ENCODE results near the gene RAI14.
"Not testable (repeated sequence)": the region's sequence is repeated elsewhere in the genome, so short reads cannot be mapped to it uniquely, and the experiment has no call there.

Gene RAI14

GRCh38 chr5:34701442-34701841 lies 45.3 kb downstream of the RAI14 start:
- DNase-seq: not testable (repeated sequence)

DNA sequence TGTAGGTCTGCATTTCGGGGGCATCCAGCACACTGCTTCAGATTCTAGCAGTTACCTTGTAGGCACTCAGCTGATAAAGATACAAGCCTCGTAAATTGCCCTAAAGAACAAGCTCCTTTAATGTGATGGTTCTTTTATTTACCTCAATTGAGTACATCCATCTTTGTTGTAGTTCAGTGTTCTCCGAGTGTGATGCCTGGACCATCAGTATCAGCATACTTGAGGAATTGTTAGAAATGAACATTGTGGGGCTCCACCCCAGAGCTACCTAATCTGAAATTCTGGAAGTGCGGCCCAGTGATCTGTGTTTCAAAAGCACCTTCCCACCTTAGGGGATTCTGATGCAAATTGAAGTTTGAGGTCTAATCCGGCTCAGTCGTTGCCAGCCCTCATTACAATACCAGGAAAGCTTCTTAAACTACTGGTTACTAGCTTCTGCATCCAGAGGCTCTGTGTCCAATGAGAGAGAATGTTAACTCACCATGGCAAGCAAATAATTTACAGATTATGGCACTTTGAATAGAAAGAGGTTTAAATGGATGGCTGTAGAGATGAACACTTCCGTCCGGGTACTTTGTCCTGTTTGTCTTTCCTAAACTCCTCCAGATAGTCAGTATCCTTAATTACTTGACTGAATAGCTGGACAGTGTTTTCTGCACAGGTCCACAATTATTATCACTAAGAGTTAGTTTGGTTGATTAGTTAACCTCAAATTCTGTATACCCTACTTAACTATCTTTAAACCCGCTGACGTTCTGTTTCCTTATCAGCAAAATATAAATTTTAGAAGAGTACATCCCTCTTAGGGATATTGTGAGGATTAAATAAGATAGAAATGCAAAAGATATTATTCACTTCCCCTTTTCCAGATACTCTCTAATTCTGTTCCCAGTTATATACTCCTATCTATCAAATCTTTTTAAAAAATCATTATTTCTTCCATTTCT lies 47.9 kb downstream of the RAI14 start:
- no peak for DNase-seq

DNA sequence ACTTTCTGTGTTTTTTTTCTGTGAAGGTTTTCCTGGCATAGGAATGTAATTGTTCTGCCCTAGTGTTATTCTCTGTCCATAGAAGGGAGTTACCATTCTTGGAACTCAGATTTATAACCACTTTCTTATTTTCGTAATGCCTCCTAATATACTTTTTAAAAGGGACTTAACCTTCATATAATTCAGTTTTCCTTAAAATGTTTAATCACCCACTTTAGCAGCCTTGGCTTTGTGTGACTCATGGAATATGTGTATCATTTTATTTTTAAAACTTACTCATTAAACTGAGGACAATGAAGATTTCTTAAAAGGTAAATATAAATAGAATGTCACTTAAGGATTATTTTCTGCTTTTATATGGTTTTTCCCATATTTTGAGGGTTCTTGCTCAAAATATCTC lies 50.0 kb downstream of the RAI14 start:
- no peak for DNase-seq

- DNase-seq: no peak
These were observed 51.5 kb downstream of the RAI14 start for GRCh38 chr5:34707451-34708107.

DNA sequence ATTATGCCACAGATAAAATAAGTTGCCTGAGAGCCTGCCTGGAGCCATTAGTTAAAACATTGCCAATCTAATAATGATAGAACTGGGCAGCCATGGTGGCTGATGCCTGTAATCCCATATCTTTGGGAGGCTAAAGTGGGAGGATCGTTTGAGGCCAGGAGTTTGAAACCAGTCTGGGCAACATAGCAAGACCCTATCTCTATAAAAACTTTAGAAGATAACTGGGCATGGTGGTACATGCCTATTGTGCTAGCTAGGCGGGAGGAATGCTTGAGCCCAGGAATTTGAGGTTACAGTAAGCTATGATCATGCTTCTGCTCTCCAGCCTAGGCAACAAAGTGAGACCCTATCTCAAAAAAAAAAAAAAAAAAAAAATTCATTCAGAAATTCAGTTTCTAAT lies 52.6 kb downstream of the RAI14 start:
- DNase-seq: no peak

DNA sequence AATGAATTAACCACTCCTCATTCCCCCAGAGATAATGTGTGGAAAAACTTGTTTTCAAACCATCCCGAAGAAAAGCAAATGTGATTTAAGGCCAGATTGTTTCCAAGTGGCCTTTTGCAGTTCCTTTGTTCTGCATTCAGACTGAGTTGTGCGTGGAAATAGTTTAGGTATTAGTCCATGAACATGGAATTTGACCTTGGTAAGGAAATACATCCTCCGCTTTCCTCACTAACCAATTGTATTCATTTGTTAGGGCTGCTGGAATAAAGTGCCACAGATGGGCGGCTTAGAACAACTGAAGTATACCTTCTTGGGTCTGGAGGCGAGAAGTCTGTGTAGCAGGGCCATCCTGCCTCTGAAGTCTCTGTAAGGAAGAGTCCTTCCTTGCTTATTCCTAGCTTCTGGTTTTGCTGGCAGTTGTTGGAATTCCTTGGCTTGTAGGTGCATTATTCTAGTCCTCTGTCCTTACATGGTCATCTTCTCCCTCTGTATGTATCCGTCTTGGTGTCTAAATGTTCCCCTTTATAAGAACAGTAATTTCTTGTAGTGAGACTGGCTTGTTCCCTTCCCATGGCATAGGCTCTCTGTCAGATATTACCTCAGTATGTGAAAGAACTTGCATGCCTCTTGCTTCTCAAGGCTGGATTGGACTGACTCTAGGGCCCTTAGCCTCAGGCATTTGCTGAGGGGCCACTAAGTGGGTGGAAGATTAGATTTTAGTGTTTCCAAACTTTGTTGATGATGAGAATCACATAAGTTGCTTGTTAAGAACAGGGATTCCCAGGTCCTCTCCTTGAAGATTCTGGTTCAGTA lies 53.9 kb downstream of the RAI14 start:
- DNase-seq: no peak

GRCh38 chr5:34712565-34712964 lies 56.4 kb downstream of the RAI14 start:
- no peak for DNase-seq

- DNase-seq: no peak
These were observed 59.6 kb downstream of the RAI14 start for GRCh38 chr5:34715711-34716110.

GRCh38 chr5:34716986-34717385 lies 60.9 kb downstream of the RAI14 start:
- DNase-seq: no peak

DNA sequence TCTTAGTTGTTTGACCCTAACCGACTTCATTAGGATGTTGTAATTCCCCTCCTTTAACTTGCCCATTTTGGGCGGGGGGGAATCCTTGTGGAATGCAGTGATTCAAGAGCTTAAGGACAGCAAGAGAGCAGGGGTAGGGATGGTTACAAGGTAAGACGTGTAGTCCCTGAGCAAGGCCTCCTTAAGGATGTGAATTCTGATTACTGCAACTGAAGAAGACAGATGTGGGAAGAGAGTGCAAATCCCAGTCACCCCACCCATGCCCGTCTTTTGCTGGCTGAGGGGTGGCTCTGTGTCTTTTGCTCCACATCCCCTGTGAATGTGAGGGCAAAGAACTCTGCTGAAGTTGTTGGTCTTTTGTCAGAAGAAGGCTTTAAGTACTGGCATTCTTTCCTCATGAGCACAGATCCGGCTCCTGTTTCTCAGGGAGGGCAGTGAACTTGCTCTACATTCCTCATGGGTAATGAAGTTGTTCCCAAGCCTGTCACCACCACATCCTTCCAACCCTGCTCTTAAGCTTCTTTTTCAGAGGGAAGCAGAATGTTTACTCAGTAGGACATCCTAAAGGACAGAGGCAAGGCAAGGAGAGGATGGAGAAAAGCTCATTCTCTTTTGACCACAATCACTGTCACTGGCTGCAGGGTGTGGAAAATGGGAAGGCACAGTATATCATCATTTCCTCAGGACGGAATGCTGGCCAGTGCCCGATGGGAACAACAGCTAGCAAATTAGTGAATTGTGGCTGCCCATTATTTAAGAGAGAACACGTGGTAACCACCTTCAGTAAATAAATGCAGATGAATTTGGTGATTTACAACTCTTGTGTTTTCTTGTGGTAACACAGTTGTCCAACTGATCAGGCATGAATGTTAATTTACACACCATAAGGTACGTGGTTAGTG lies 61.5 kb downstream of the RAI14 start:
- DNase-seq: no peak

GRCh38 chr5:34718516-34718915 lies 62.4 kb downstream of the RAI14 start:
- DNase-seq: no peak

- DNase-seq: no peak
These were observed 62.9 kb downstream of the RAI14 start for GRCh38 chr5:34719029-34719428.

DNA sequence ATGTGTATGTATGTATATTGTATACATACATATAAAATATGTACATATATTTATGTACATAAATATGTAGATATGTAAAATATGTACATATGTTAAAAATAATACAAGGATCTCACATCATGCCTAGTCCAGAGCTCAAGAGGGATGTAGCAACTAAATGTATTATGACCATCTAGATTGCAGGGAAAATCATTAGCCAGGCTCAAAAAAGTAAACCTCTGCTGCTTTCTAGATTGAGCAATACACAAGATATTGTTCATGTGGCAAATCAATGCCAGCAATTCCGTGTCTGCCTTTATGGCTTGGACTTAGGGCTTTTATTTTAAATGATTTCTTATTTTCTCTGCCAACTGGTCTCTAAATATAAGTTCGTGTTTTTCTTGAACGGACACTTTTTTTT lies 65.2 kb downstream of the RAI14 start:
- DNase-seq: no peak

GRCh38 chr5:34722183-34722582 lies 66.1 kb downstream of the RAI14 start:
- no peak for DNase-seq

GRCh38 chr5:34724741-34725140 lies 68.6 kb downstream of the RAI14 start:
- DNase-seq: no peak

DNA sequence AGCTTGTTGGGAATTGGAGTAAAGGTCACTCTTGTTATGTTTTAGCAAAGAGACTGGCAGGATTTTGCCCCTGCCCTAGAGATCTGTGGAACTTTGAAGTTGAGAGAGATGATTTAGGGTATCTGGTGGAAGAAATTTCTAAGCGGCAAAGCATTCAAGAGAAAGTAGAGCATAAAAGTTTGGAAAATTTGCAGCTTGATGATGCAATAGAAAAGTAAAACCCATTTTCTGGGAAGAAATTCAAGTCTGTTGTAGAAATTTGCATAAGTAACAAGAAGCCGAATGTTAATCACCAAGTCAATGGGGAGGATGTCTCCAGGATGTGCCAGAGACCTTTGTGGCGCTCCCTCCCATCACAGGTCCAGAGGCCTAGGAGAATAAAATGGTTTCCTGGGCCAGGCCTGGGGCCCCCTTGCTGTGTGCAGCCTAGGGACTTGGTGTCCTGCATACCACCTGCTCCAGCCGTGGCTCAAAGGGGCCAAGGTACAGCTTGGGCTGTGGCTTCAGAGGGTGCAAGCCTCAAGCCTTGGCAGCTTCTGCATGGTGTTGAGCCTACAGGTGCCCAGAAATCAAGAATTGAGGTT lies 71.1 kb downstream of the RAI14 start:
- DNase-seq: not testable (repeated sequence)

DNA sequence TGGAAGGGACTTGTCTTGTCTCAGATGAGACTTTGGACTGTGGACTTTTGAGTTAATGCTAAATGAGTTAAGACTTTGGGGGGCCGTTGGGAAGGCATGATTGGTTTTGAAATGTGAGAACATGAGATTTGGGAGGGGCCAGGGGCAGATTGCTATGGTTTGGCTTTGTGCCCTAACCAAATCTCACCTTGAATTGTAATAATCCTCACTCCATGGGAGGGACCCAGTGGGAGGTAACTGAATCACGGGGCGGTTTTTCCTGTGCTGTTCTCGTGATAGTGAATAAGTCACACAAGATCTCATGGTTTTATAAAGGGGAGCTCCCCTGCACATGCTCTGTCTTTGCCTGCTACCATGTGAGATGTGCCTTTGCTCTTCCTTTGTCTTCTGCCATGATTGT lies 72.1 kb downstream of the RAI14 start:
- DNase-seq: no peak

DNA sequence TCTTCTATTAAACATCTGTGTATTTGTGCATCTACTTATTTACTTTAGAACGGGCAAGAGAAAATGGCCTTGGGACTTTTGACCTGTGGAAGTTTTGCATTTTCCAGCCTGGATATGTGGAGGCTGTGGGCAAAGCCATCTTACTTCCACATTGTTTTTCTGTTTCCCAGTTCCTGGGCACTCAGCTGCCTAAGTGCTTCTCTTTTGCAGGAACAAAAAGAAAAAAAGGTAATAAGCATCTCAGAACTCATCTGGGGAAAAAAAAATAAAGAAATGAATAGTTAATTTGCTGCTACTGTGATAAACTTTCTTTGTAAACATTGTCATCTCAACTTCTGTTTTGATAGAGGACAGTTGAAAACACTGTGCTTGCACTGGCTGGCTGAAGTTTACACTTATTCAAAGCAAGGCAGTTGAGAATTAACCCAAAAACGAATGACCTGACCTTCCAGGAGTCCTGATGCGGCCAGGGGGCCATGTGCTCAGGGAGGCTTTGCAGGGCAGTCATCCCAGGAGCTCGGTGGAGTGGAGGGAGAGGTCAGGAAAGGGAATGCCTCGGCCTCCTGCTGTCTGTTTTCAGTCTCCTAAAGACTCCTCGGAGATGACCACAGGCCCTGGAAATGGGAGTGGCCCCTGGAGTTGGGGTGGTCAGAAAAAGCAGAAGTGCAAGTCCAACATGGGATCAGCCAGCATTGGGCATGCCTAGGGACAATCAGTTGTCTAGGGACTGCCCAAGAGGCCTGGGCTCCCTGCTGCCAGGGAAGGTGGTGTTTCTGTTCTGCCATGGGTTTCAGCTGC lies 75.5 kb downstream of the RAI14 start:
- DNase-seq: no peak

DNA sequence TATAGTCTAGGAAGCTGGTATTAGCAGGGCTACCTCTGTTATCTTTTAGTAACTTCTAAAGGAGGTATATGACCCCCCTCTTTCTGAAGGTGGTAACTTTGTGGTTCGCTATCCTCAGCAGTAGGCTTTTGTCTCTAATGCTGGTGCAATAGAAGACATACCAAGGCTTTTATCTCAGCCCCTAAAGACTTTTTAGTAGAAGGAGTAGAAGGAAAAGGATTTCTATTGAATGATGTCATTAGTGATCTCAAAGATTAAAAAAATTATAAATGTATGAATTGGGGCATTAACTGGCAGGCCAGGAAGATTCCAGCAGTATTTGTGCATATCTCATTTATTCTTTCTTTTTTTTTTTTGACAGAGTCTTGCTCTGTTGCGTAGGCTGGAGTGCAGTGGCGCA lies 78.2 kb downstream of the RAI14 start:
- no peak for DNase-seq

GRCh38 chr5:34735491-34736426 lies 79.6 kb downstream of the RAI14 start:
- no peak for DNase-seq
